Astrocyte (in vitro differentiated cells and primary cell): ENCODE data around the gene CPA4.

ENCODE experiments used
- CTCF ChIP-seq: IDR thresholded peaks from 2 replicates; pipeline ENCODE4 v1.5.1; 2011; ENCODE audit warnings: low read depth, mild to moderate bottlenecking, inconsistent platforms, low read length, moderate library complexity; ENCODE audit not compliant: insufficient read depth
- EZH2 ChIP-seq: IDR thresholded peaks from 2 replicates; pipeline ENCODE4 v1.6.1; 2012; ENCODE audit warnings: mild to moderate bottlenecking, low read length, inconsistent platforms; ENCODE audit not compliant: insufficient read depth

- no peak for TF ChIP-seq CTCF
- TF ChIP-seq EZH2 = no peak
Measured at GRCh38 chr7:130342701-130343380, 49.9 kb downstream of the CPA4 start.
